Smooth muscle cell (in vitro differentiated cells): ENCODE measurements around the gene RELCH. TPM values are rescaled to one million over a fixed set of nuclear protein-coding genes. Genes with fewer than 3 reads are reported as not detected.
A peak's percentile ranks its signal among the peaks of the same experiment; 100 is the strongest.

Experiments used
- DNase-seq: peaks from one replicate; lab custom pipeline; 2025; ENCODE audit not compliant: unreplicated experiment; lab: John Stamatoyannopoulos, UW
- H2AFZ ChIP-seq: fragments of 200-600 bp; sonication (generic); 2 replicates; pipeline ENCODE4 v1.6.0; 2016; ENCODE audit warnings: antibody characterized with exemption, low read depth, mild to moderate bottlenecking
- H3F3A ChIP-seq: fragments of 200-600 bp; sonication (generic); 2 replicates; pipeline ENCODE4 v1.6.0; 2017; ENCODE audit warnings: antibody characterized with exemption, low read depth
- H3K27ac ChIP-seq: fragments of 200-600 bp; sonication (generic); 2 replicates; pipeline ENCODE4 v1.5.1; 2016; ENCODE audit warnings: low read depth, mild to moderate bottlenecking
- H3K27me3 ChIP-seq: fragments of 200-600 bp; sonication (generic); 2 replicates; pipeline ENCODE4 v1.6.1; 2016; ENCODE audit warnings: low read depth, mild to moderate bottlenecking
- H3K36me3 ChIP-seq: fragments of 200-600 bp; sonication (generic); 2 replicates; pipeline ENCODE4 v1.5.1; 2016; ENCODE audit warnings: low read depth
- H3K4me1 ChIP-seq: fragments of 200-600 bp; sonication (generic); 2 replicates; pipeline ENCODE4 v1.5.1; 2016; ENCODE audit warnings: low read depth
- H3K4me2 ChIP-seq: fragments of 200-600 bp; sonication (generic); 2 replicates; pipeline ENCODE4 v1.6.0; 2016; ENCODE audit warnings: mild to moderate bottlenecking
- H3K4me3 ChIP-seq: fragments of 200-600 bp; sonication (generic); 2 replicates; pipeline ENCODE4 v1.5.1; 2016; ENCODE audit warnings: mild to moderate bottlenecking
- H3K79me2 ChIP-seq: fragments of 200-600 bp; sonication (generic); 2 replicates; pipeline ENCODE4 v1.6.0; 2016; ENCODE audit warnings: low read depth, mild to moderate bottlenecking
- H3K9ac ChIP-seq: fragments of 200-600 bp; sonication (generic); 2 replicates; pipeline ENCODE4 v1.6.0; 2016; ENCODE audit warnings: low read depth
- H3K9me3 ChIP-seq: fragments of 200-600 bp; sonication (generic); replicated peaks from 2 replicates; pipeline ENCODE4 v1.5.1; 2016; ENCODE audit warnings: low read depth
- H4K20me1 ChIP-seq: fragments of 200-600 bp; sonication (generic); 2 replicates; pipeline ENCODE4 v1.6.0; 2016; ENCODE audit warnings: low read depth
- WGBS: methylation state at CpG from one replicate; pipeline ENCODE4 v1.1.7; 2016; ENCODE audit warnings: low lambda C conversion rate; 5-methylcytosine and 5-hydroxymethylcytosine counted together
- polyA plus RNA-seq: library from polyadenylated mRNA; unstranded; fragments of >200 nt; fragmentation: Nextera tagmentation; extraction: Ambion mirVana; gene quantifications from 2 replicates; pipeline ENCODE4 v1.2.1, GENCODE V29; 2016
- total RNA-seq: library from RNA; depleted of rRNA; stranded (reverse); fragments of >200 nt; gene quantifications from 2 replicates; pipeline ENCODE4 v1.2.3, GENCODE V29; 2014
- TF ChIP-seq, protein P1 (sequence below): fragments of 200-600 bp; sonication (generic); IDR thresholded peaks from 2 replicates; pipeline ENCODE4 v1.5.1; 2017; ENCODE audit warnings: borderline replicate concordance, mild to moderate bottlenecking, antibody characterized with exemption; ENCODE audit not compliant: insufficient read depth, poor library complexity, severe bottlenecking

Gene RELCH
- total and polyA plus RNA-seq, 2 experiments from 2014 or later, result 3.6 to 19.2 TPM

GRCh38 chr18:62280786-62281185, 93.7 kb downstream of the RELCH start:
- no peak overlapping the region for H3K9ac ChIP-seq
- WGBS, result 100% methylated on average over 1 of the region's 1 CpG
- no peaks in the 10 kb centered on the region for H3K36me3 ChIP-seq
- H3F3A ChIP-seq, result no peaks in the 10 kb centered on the region
- no peak overlapping the region for H3K4me3 ChIP-seq
- H3K4me2 ChIP-seq, result no peak overlapping the region
- H3K9me3 ChIP-seq, result no peaks in the 10 kb centered on the region
- no peaks in the 10 kb centered on the region for H3K27me3 ChIP-seq
- H3K79me2 ChIP-seq, result no peaks in the 10 kb centered on the region
- H3K4me1 ChIP-seq, result peaks cover 22% of the 10 kb centered on the region
- TF ChIP-seq, protein P1, sequence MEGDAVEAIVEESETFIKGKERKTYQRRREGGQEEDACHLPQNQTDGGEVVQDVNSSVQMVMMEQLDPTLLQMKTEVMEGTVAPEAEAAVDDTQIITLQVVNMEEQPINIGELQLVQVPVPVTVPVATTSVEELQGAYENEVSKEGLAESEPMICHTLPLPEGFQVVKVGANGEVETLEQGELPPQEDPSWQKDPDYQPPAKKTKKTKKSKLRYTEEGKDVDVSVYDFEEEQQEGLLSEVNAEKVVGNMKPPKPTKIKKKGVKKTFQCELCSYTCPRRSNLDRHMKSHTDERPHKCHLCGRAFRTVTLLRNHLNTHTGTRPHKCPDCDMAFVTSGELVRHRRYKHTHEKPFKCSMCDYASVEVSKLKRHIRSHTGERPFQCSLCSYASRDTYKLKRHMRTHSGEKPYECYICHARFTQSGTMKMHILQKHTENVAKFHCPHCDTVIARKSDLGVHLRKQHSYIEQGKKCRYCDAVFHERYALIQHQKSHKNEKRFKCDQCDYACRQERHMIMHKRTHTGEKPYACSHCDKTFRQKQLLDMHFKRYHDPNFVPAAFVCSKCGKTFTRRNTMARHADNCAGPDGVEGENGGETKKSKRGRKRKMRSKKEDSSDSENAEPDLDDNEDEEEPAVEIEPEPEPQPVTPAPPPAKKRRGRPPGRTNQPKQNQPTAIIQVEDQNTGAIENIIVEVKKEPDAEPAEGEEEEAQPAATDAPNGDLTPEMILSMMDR, result no peak
- no peak overlapping the region for H3K27ac ChIP-seq
- H4K20me1 ChIP-seq, result peaks cover 7% of the 10 kb centered on the region
- H2AFZ ChIP-seq, result no peak overlapping the region
- no peak for DNase-seq

DNA sequence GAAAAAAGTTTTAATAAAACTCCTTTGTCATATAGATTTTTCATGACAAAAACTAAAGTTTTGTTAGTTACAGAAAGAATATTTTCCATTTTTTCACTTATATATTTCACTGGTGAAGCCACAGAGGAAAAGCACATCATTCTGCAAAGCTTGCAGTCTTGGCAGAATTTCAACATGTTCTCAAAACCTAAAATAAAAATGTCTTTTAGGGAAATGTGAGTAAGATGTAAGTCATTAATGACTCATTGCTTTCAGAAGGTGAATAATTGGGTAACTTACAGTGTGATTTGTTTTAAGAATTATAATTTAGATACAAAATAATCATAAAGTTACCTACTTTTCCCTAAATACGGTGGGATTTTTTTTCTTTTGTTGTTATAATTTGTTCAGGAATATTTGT, 94.6 kb downstream of the RELCH start:
- Histone ChIP-seq H2AFZ (no peak overlapping the region), H3K27ac (peak overlapping the region; percentile 62), H3K36me3 (no peaks in the 10 kb centered on the region), H3K79me2 (no peaks in the 10 kb centered on the region), H3K4me3 (no peak overlapping the region), H3K4me1 (peaks cover 22% of the 10 kb centered on the region), H3K9me3 (no peaks in the 10 kb centered on the region), H4K20me1 (peaks cover 7% of the 10 kb centered on the region), H3F3A (no peaks in the 10 kb centered on the region), H3K4me2 (peak overlapping the region; percentile 19), H3K27me3 (no peaks in the 10 kb centered on the region), H3K9ac (peak overlapping the region; percentile 21)
- 93% methylated on average over 1 of the region's 1 CpG for WGBS
- DNase-seq, result no peak
- TF ChIP-seq, protein P1, result no peak

GRCh38 chr18:62282188-62282629, 95.2 kb downstream of the RELCH start:
- H4K20me1 ChIP-seq, result peaks cover 7% of the 10 kb centered on the region
- TF ChIP-seq, protein P1, result no peak
- 86% methylated on average over 2 of the region's 2 CpGs for WGBS
- no peaks in the 10 kb centered on the region for H3K9me3 ChIP-seq
- H3K36me3 ChIP-seq, result no peaks in the 10 kb centered on the region
- H3K4me2 ChIP-seq, result peak overlapping the region; percentile 19
- no peaks in the 10 kb centered on the region for H3K27me3 ChIP-seq
- peak overlapping the region; percentile 62 for H3K27ac ChIP-seq
- DNase-seq, result no peak
- H3K79me2 ChIP-seq, result no peaks in the 10 kb centered on the region
- peaks cover 22% of the 10 kb centered on the region for H3K4me1 ChIP-seq
- H2AFZ ChIP-seq, result no peak overlapping the region
- H3K9ac ChIP-seq, result peak overlapping the region; percentile 21
- no peak overlapping the region for H3K4me3 ChIP-seq
- H3F3A ChIP-seq, result no peaks in the 10 kb centered on the region

- peaks cover 16% of the 10 kb centered on the region for H3K4me1 ChIP-seq
- H3K9ac ChIP-seq, result no peak overlapping the region
- H3K9me3 ChIP-seq, result no peaks in the 10 kb centered on the region
- no peak for DNase-seq
- H3K4me3 ChIP-seq, result no peak overlapping the region
- peaks cover 7% of the 10 kb centered on the region for H4K20me1 ChIP-seq
- H3F3A ChIP-seq, result no peaks in the 10 kb centered on the region
- H3K27me3 ChIP-seq, result no peaks in the 10 kb centered on the region
- H3K27ac ChIP-seq, result no peak overlapping the region
- no peak overlapping the region for H2AFZ ChIP-seq
- no peaks in the 10 kb centered on the region for H3K36me3 ChIP-seq
- H3K4me2 ChIP-seq, result no peak overlapping the region
- TF ChIP-seq, protein P1, result no peak
- WGBS, result 94% methylated on average over 3 of the region's 3 CpGs
- H3K79me2 ChIP-seq, result no peaks in the 10 kb centered on the region
Measured at GRCh38 chr18:62284637-62285036, 97.6 kb downstream of the RELCH start.
